DND-41 (cell line): Measurements from ENCODE around the gene SLC4A1AP.

ENCODE experiments used
- CTCF ChIP-seq: IDR thresholded peaks from 2 replicates; pipeline ENCODE4 v1.5.1; 2012; ENCODE audit warnings: borderline replicate concordance, low read length, moderate library complexity, mild to moderate bottlenecking; ENCODE audit not compliant: poor library complexity, severe bottlenecking; ENCODE audit errors: extremely low read depth
- EZH2 ChIP-seq: IDR thresholded peaks from 3 replicates; pipeline ENCODE4 v1.6.1; 2012; ENCODE audit warnings: borderline replicate concordance, low read depth, mild to moderate bottlenecking, moderate library complexity, low read length, inconsistent platforms; ENCODE audit not compliant: severe bottlenecking

GRCh38 chr2:27717070-27717795, 53.5 kb downstream of the SLC4A1AP start:
- TF ChIP-seq CTCF (no peak), EZH2 (no peak)
